Right atrium auricular region (tissue), 2 donors: ENCODE data around the gene FBXL7. TPM values are rescaled to one million over a fixed set of nuclear protein-coding genes. Genes with fewer than 3 reads are reported as not detected.

Experiments used
- DNase-seq: peaks from one replicate; pipeline ENCODE4 v3.0.0-alpha.2; 2019; ENCODE audit warnings: low spot score
- H3K27ac ChIP-seq, 2 donors: fragments of 200-600 bp; sonication (generic); 1 replicate in 1 of 2; 2 replicates in 1 of 2; pipeline ENCODE4 v1.5.1; 2016 to 2019
- H3K27me3 ChIP-seq, 2 donors: fragments of 200-600 bp; sonication (generic); one replicate each; pipeline versions ENCODE4 v1.5.1 to v1.6.0; 2017 to 2019
- H3K36me3 ChIP-seq: fragments of 200-600 bp; sonication (generic); one replicate; pipeline ENCODE4 v1.5.1; 2016
- H3K4me1 ChIP-seq, 2 donors: fragments of 200-600 bp; sonication (generic); one replicate each; pipeline versions ENCODE4 v1.5.1 to v1.6.0; 2017 to 2019
- H3K4me3 ChIP-seq, 2 donors: fragments of 200-600 bp; sonication (generic); 1 replicate in 1 of 2; 2 replicates in 1 of 2; pipeline ENCODE4 v1.5.1; 2017 to 2019; ENCODE audit warnings: mild to moderate bottlenecking in 1 of 2, moderate library complexity in 1 of 2
- H3K9me3 ChIP-seq, 2 donors: fragments of 200-600 bp; sonication (generic); one replicate each; pipeline ENCODE4 v1.5.1; 2019
- CTCF ChIP-seq, 2 donors: fragments of 200-600 bp; sonication (generic); IDR thresholded peaks; one replicate each; pipeline ENCODE4 v1.5.1; 2019; ENCODE audit warnings: antibody characterized with exemption in 2 of 2
- total RNA-seq, 2 donors: library from RNA; depleted of rRNA; stranded (reverse); fragments of >200 nt; gene quantifications; one replicate each; pipeline ENCODE4 v1.1.0, GENCODE V29; 2016

FBXL7 gene
- total RNA-seq, 2 donors from 2014 or later: 16.6 to 18.4 TPM

DNA sequence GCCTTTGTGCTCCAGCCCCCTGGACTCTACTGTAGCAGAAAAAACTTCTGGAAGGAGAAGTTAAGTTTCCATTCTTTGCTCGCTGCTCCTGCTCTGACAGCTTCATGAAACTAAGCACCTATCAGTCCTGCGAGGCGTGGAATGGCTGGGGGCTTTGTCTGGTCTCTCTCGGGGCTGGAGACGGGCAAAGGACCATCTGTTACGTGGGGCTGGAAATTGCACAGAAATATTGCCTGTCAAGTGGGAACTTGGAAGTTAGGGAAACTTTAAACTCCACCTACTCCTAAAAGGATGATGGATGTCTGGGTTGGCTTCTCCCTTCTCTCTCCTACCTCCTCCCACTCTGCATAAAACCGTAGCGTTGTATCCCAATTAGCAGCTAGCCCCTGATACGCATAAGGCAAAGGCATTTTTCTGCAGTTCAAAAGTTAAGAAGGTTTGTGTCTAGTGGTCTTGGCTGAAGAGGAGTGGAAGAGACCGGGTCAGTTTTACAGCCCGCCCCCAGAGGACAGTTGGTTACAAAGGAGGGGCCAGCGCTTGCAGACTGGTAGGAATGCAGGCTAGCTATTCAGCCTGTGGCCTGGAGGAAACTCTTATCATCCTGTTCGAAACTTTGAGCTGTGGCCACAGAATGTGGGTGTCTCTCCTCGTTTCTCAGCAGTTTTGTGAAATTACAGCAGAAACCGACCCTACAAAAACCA, 1.3 kb downstream of the FBXL7 start:
- no peaks in the 10 kb centered on the region for H3K27me3 ChIP-seq
- H3K36me3 ChIP-seq: no peaks in the 10 kb centered on the region
- DNase-seq: peak; percentile 69
- H3K27ac ChIP-seq: peak overlapping the region; percentile 87 to 93
- peak overlapping the region; percentile 81 to 84 for H3K4me3 ChIP-seq
- TF ChIP-seq CTCF (IDR thresholded peaks at IDR 0.05): peak in 1 of 2 donors; percentile 55
- no peaks in the 10 kb centered on the region for H3K9me3 ChIP-seq
- H3K4me1 ChIP-seq: peaks cover 0 to 23% of the 10 kb centered on the region in 2 donors

DNA sequence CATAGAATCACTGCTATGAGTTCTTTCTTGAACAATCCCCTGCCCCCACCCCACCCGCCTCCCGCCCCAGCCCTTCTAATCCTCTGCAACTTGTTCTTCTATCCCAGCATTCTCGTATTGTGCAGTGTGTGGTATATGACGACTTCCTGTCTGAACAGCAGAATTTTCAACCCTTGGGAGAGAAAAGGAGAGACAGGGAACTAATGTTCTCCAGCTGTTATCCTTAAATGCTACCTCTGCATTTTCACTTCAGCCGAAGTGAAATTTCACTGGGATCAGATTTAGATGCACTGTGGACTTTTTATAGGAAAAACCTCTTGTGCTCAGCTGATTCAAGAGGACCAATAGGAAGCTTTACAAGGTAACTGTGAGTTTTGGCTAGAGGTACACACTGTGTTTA, 2.2 kb downstream of the FBXL7 start:
- H3K27ac ChIP-seq: peak overlapping the region; percentile 87 to 93
- H3K4me3 ChIP-seq: peak overlapping the region; percentile 81 to 84
- DNase-seq: no peak
- peaks cover 0 to 23% of the 10 kb centered on the region in 2 donors for H3K4me1 ChIP-seq
- TF ChIP-seq CTCF (IDR thresholded peaks at IDR 0.05): no peak
- H3K27me3 ChIP-seq: no peaks in the 10 kb centered on the region
- H3K36me3 ChIP-seq: no peaks in the 10 kb centered on the region
- H3K9me3 ChIP-seq: no peaks in the 10 kb centered on the region

DNA sequence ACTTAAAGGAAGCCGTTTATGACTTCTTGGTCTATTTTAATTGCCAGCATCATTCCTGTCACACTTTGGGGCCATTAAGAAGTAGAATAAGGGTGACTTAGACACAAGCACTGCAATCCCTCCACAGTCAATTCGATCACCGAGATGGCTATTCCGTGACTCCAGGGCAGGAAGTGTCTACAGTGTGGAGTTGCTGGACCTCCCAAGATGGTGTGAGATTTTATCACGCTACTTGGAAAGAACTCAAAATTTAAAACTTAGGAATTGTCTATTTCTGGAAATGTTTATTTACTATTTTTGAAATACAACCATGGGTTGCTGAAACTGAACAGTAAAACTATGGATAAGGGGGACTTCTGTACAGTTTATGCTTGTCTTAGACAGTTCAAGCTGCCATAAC, 6.2 kb downstream of the FBXL7 start:
- no peak overlapping the region for H3K27ac ChIP-seq
- no peaks in the 10 kb centered on the region for H3K27me3 ChIP-seq
- no peaks in the 10 kb centered on the region for H3K36me3 ChIP-seq
- H3K4me1 ChIP-seq: peaks cover 0 to 25% of the 10 kb centered on the region in 2 donors
- H3K9me3 ChIP-seq: no peaks in the 10 kb centered on the region
- TF ChIP-seq CTCF (IDR thresholded peaks at IDR 0.05): no peak
- DNase-seq: no peak
- H3K4me3 ChIP-seq: no peak overlapping the region

GRCh38 chr5:15506897-15507296, 6.9 kb downstream of the FBXL7 start:
- no peak for DNase-seq
- H3K27ac ChIP-seq: no peak overlapping the region
- TF ChIP-seq CTCF (IDR thresholded peaks at IDR 0.05): no peak
- no peaks in the 10 kb centered on the region for H3K36me3 ChIP-seq
- H3K9me3 ChIP-seq: no peaks in the 10 kb centered on the region
- H3K4me3 ChIP-seq: no peak overlapping the region
- peaks cover 0 to 23% of the 10 kb centered on the region in 2 donors for H3K4me1 ChIP-seq
- no peaks in the 10 kb centered on the region for H3K27me3 ChIP-seq

DNA sequence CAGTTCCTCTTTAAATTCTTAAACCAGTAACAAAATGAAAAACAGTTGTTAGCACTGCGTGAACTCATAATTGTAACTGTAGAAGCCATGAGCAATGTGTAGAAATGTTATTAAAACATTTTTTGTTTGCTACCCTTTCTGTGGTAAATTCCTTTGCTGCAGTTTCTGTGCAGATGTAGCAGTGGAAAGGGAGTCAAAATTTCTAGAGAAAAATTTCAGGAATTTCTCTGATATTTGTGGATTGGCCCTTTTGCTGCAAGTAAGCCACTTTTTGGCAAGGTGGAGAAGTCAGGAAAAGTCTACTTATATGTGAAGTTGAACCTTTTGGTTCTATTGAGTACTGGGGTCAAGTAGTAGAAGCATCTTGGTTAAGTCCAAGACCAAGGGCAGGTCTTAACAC, 10.1 kb downstream of the FBXL7 start:
- H3K36me3 ChIP-seq: no peaks in the 10 kb centered on the region
- peaks cover 0 to 17% of the 10 kb centered on the region in 2 donors for H3K4me1 ChIP-seq
- no peak overlapping the region for H3K27ac ChIP-seq
- H3K9me3 ChIP-seq: no peaks in the 10 kb centered on the region
- no peaks in the 10 kb centered on the region for H3K27me3 ChIP-seq
- H3K4me3 ChIP-seq: no peak overlapping the region
- TF ChIP-seq CTCF (IDR thresholded peaks at IDR 0.05): no peak
- DNase-seq: no peak

DNA sequence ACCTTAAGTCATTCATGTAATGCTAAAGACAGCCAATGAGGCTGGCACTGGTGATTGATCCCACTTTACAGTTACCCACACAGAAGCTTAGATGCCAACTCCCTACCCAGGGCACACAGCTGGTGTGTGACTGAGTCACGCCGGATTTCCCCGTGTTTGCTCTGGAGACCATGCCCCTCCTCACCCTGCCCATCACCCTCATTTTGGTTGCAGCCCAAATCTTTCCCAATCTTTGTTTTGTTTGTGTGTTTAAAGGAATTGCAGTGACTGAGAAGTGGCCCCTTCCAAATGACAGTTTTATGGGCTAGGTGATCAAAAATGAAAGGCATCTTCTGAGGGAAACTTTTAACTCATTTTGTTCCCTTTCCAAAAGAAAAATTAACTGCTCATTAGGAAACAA, 10.9 kb downstream of the FBXL7 start:
- DNase-seq: no peak
- H3K9me3 ChIP-seq: no peaks in the 10 kb centered on the region
- TF ChIP-seq CTCF (IDR thresholded peaks at IDR 0.05): no peak

More for the DNA sequence above, 10.9 kb downstream of the FBXL7 start:
- H3K27me3 ChIP-seq: no peaks in the 10 kb centered on the region
- no peak overlapping the region for H3K4me3 ChIP-seq
- no peaks in the 10 kb centered on the region for H3K36me3 ChIP-seq
- peaks cover 0 to 22% of the 10 kb centered on the region in 2 donors for H3K4me1 ChIP-seq
- no peak overlapping the region for H3K27ac ChIP-seq
